Loucy (cell line): Measurements from ENCODE around the gene PRSS21.

Experiments
- H2AFZ ChIP-seq: fragments of 200-600 bp; sonication (generic); 2 replicates; pipeline ENCODE4 v1.6.0; 2016; ENCODE audit warnings: antibody characterized with exemption, mild to moderate bottlenecking, low read length, moderate library complexity
- H3F3A ChIP-seq: fragments of 200-600 bp; 2 replicates; pipeline ENCODE4 v1.6.0; 2016; ENCODE audit warnings: antibody characterized with exemption, low read depth, mild to moderate bottlenecking
- H3K27me3 ChIP-seq: fragments of 200-600 bp; sonication (generic); 2 replicates; pipeline ENCODE4 v1.6.1; 2014; ENCODE audit warnings: low read length, mild to moderate bottlenecking; ENCODE audit not compliant: insufficient read depth, poor library complexity, severe bottlenecking
- H3K36me3 ChIP-seq: fragments of 200-600 bp; sonication (generic); 2 replicates; pipeline ENCODE4 v1.6.1; 2016; ENCODE audit warnings: low read length; ENCODE audit not compliant: insufficient read depth
- H3K4me1 ChIP-seq: fragments of 200-600 bp; sonication (generic); 2 replicates; pipeline ENCODE4 v1.5.1; 2014; ENCODE audit warnings: low read length, mild to moderate bottlenecking; ENCODE audit not compliant: insufficient read depth, poor library complexity, severe bottlenecking
- H3K4me2 ChIP-seq: fragments of 200-600 bp; sonication (generic); 2 replicates; pipeline ENCODE4 v1.6.0; 2014; ENCODE audit warnings: antibody characterized with exemption, low read length, low read depth, mild to moderate bottlenecking; ENCODE audit not compliant: poor library complexity, severe bottlenecking
- H3K4me3 ChIP-seq: fragments of 200-600 bp; sonication (generic); 2 replicates; pipeline ENCODE4 v1.5.1; 2014; ENCODE audit warnings: low read length, mild to moderate bottlenecking, mixed read lengths; ENCODE audit not compliant: poor library complexity, severe bottlenecking
- H3K79me2 ChIP-seq: fragments of 200-600 bp; sonication (generic); 2 replicates; pipeline ENCODE4 v1.6.1; 2014; ENCODE audit warnings: low read length; ENCODE audit not compliant: insufficient read depth
- H3K9ac ChIP-seq: fragments of 200-600 bp; sonication (generic); 2 replicates; pipeline ENCODE4 v1.6.0; 2014; ENCODE audit warnings: mild to moderate bottlenecking, low read depth, low read length, moderate library complexity; ENCODE audit not compliant: poor library complexity, severe bottlenecking
- H3K9me2 ChIP-seq: fragments of 200-600 bp; sonication (generic); replicated peaks from 2 replicates; pipeline ENCODE4 v1.6.1; 2016; ENCODE audit warnings: low read depth, low read length, mixed read lengths
- H3K9me3 ChIP-seq: fragments of 200-600 bp; sonication (generic); 2 replicates; pipeline ENCODE4 v1.6.1; 2014; ENCODE audit warnings: mild to moderate bottlenecking, antibody characterized with exemption, low read length, low read depth; ENCODE audit not compliant: insufficient read depth
- H4K20me1 ChIP-seq: fragments of 200-600 bp; sonication (generic); 2 replicates; pipeline ENCODE4 v1.6.0; 2014; ENCODE audit warnings: antibody characterized with exemption, low read length, mild to moderate bottlenecking; ENCODE audit not compliant: insufficient read depth, poor library complexity, severe bottlenecking
- CTCF ChIP-seq: fragments of 200-600 bp; sonication (generic); conservative IDR thresholded peaks from 2 replicates; pipeline ENCODE4 v1.5.1; 2014; ENCODE audit warnings: mild to moderate bottlenecking, antibody characterized with exemption, low read length
- EZH2phosphoT487 ChIP-seq: fragments of 200-600 bp; IDR thresholded peaks from 2 replicates; pipeline ENCODE4 v1.6.1; 2018; ENCODE audit warnings: antibody characterized with exemption, mild to moderate bottlenecking, moderate library complexity, borderline replicate concordance

The PRSS21 gene

GRCh38 chr16:2771496-2772402 lies 45.3 kb upstream of the PRSS21 start:
- H3K4me2 ChIP-seq, result no peak overlapping the region
- peaks cover 23% of the 10 kb centered on the region for H3K79me2 ChIP-seq
- no peaks in the 10 kb centered on the region for H3K27me3 ChIP-seq
- H3K9me2 ChIP-seq, result no peaks in the 10 kb centered on the region
- H4K20me1 ChIP-seq, result peaks cover 9% of the 10 kb centered on the region
- H2AFZ ChIP-seq, result no peak overlapping the region
- TF ChIP-seq EZH2phosphoT487, result no peak
- TF ChIP-seq CTCF, result no peak
- H3K36me3 ChIP-seq, result peaks cover 47% of the 10 kb centered on the region; the same call in 1 of the 2 replicates
- H3K4me1 ChIP-seq, result peaks cover 6% of the 10 kb centered on the region
- H3K4me3 ChIP-seq, result no peak overlapping the region
- no peaks in the 10 kb centered on the region for H3F3A ChIP-seq
- H3K9ac ChIP-seq, result no peak overlapping the region
- no peaks in the 10 kb centered on the region for H3K9me3 ChIP-seq

- H3K9me3 ChIP-seq, result no peaks in the 10 kb centered on the region
- H2AFZ ChIP-seq, result no peak overlapping the region
- peaks cover 31% of the 10 kb centered on the region; the same call in 1 of the 2 replicates for H3K36me3 ChIP-seq
- H3K4me1 ChIP-seq, result peaks cover 9% of the 10 kb centered on the region
- H3K4me3 ChIP-seq, result no peak overlapping the region
- no peaks in the 10 kb centered on the region for H3K27me3 ChIP-seq
- TF ChIP-seq CTCF (no peak), EZH2phosphoT487 (no peak)
- peaks cover 23% of the 10 kb centered on the region for H3K79me2 ChIP-seq
- no peaks in the 10 kb centered on the region for H3K9me2 ChIP-seq
- no peaks in the 10 kb centered on the region for H3F3A ChIP-seq
- H4K20me1 ChIP-seq, result peaks cover 8% of the 10 kb centered on the region
- no peak overlapping the region for H3K4me2 ChIP-seq
- H3K9ac ChIP-seq, result no peak overlapping the region
Measured at GRCh38 chr16:2773188-2773968, 43.7 kb upstream of the PRSS21 start.

GRCh38 chr16:2774161-2774891 lies 42.7 kb upstream of the PRSS21 start:
- TF ChIP-seq CTCF, result no peak
- no peak for TF ChIP-seq EZH2phosphoT487
- no peaks in the 10 kb centered on the region for H3K27me3 ChIP-seq
- peaks cover 28% of the 10 kb centered on the region for H3K79me2 ChIP-seq
- H2AFZ ChIP-seq, result no peak overlapping the region
- no peaks in the 10 kb centered on the region for H3K9me2 ChIP-seq
- peaks cover 26% of the 10 kb centered on the region; the same call in 1 of the 2 replicates for H3K36me3 ChIP-seq
- H3F3A ChIP-seq, result no peaks in the 10 kb centered on the region
- no peak overlapping the region for H3K4me2 ChIP-seq
- no peaks in the 10 kb centered on the region for H3K9me3 ChIP-seq
- peaks cover 3% of the 10 kb centered on the region for H4K20me1 ChIP-seq
- peaks cover 10% of the 10 kb centered on the region for H3K4me1 ChIP-seq
- H3K4me3 ChIP-seq, result no peak overlapping the region
- H3K9ac ChIP-seq, result no peak overlapping the region
